ENCODE results near the gene SLC35F3.
"Not testable (repeated sequence)": the region's sequence is repeated elsewhere in the genome, so short reads cannot be mapped to it uniquely, and the experiment has no call there.

The SLC35F3 gene

GRCh38 chr1:233904633-233905415, at the start of gene SLC35F3:
Gene SLC35F3, plus strand, starts transcription at chr1:233904676.
- DNase-seq: no peak

- no peak for DNase-seq
Measured at GRCh38 chr1:233859446-233859845, 45.0 kb upstream of the SLC35F3 start.

- DNase-seq: no peak
Measured at GRCh38 chr1:233863901-233864545, 40.5 kb upstream of the SLC35F3 start.

- DNase-seq: no peak
Measured at GRCh38 chr1:233864578-233864977, 39.9 kb upstream of the SLC35F3 start.

- DNase-seq: no peak
Measured at GRCh38 chr1:233865216-233865615, 39.3 kb upstream of the SLC35F3 start.

- no peak for DNase-seq
Measured at GRCh38 chr1:233865902-233866301, 38.6 kb upstream of the SLC35F3 start.

GRCh38 chr1:233867028-233867427, 37.4 kb upstream of the SLC35F3 start:
- DNase-seq: no peak

GRCh38 chr1:233868461-233868860, 36.0 kb upstream of the SLC35F3 start:
- DNase-seq: no peak

GRCh38 chr1:233869680-233870079, 34.8 kb upstream of the SLC35F3 start:
- no peak for DNase-seq

GRCh38 chr1:233873666-233874065, 30.8 kb upstream of the SLC35F3 start:
- DNase-seq: no peak

GRCh38 chr1:233879841-233880240, 24.6 kb upstream of the SLC35F3 start:
- DNase-seq: no peak

- DNase-seq: no peak
Measured at GRCh38 chr1:233883671-233884070, 20.8 kb upstream of the SLC35F3 start.

GRCh38 chr1:233884461-233885151, 19.9 kb upstream of the SLC35F3 start:
- no peak for DNase-seq

GRCh38 chr1:233885196-233885920, 19.1 kb upstream of the SLC35F3 start:
- DNase-seq: no peak

GRCh38 chr1:233891151-233891550, 13.3 kb upstream of the SLC35F3 start:
- DNase-seq: not testable (repeated sequence)

- DNase-seq: no peak
Measured at GRCh38 chr1:233897325-233898162, 6.9 kb upstream of the SLC35F3 start.

- DNase-seq: no peak
Measured at GRCh38 chr1:233901495-233901894, 3.0 kb upstream of the SLC35F3 start.

GRCh38 chr1:233905416-233906051, 1.1 kb downstream of the SLC35F3 start:
- DNase-seq: no peak

- DNase-seq: no peak
Measured at GRCh38 chr1:233907151-233907550, 2.7 kb downstream of the SLC35F3 start.

GRCh38 chr1:233908092-233908491, 3.6 kb downstream of the SLC35F3 start:
- no peak for DNase-seq

- no peak for DNase-seq
Measured at GRCh38 chr1:233909195-233909594, 4.7 kb downstream of the SLC35F3 start.

- DNase-seq: no peak
Measured at GRCh38 chr1:233912447-233912846, 8.0 kb downstream of the SLC35F3 start.

All from activated T-cell treated with anti-CD3 and anti-CD28 coated beads for 4 hours (primary cell).